Measurements from ENCODE around the gene DENND2D.

DENND2D gene

DNA sequence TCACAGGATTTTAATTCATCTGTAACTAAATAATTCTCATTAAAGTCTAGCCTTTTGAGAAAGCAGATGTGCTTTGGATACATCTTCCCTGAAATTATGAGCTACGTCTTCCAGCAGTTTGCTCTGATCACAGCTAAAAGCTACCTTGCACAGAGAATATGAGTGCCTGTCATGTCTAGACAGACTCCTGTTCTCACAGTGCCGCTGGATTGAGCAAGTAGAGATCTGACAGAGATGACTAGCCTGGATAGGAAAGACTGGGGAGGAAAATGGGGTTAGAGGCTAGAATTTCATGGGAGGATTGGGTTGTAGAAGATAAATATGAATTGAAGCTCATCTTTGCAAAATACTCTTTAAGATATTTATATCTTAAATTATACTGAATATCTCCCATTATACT lies 36.3 kb downstream of the DENND2D start:
- DNase-seq = no peak

DNA sequence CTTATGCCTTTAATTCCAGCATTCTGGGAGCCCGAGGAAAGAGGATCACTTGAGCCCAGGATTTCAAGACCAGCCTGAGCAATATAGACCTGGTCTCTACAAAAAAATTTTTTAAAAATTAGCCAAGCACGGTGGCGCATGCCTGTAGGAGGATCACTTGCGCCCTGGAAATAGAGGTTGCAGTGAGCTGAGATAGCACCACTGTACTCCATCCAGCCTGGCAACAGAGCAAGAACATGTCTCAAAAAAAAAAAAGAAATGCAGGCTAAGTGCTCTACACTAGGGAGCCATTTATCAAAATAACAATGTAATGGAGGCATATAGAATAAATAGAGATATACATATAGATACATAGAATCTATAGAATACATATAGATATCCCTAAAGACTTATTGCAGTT lies 37.1 kb downstream of the DENND2D start:
- no peak for DNase-seq

DNA sequence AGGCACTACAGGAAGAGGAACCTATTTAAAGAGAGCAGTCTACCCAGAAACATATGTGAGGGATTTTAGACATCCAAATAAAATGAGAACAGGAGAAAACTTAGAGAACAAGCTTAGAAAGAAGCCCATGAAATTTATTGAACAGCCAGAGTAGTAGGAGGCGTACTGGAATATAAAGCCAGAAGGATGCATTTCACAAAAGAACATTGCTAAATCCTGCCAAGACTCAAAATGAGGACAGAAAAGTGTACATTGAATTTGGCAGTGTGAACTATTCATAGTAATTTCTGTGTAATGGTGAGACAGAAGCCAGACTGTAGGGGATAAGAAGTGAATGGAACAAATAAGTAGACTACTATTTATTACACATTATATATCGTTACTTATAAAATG lies 38.0 kb downstream of the DENND2D start:
- DNase-seq = no peak

DNA sequence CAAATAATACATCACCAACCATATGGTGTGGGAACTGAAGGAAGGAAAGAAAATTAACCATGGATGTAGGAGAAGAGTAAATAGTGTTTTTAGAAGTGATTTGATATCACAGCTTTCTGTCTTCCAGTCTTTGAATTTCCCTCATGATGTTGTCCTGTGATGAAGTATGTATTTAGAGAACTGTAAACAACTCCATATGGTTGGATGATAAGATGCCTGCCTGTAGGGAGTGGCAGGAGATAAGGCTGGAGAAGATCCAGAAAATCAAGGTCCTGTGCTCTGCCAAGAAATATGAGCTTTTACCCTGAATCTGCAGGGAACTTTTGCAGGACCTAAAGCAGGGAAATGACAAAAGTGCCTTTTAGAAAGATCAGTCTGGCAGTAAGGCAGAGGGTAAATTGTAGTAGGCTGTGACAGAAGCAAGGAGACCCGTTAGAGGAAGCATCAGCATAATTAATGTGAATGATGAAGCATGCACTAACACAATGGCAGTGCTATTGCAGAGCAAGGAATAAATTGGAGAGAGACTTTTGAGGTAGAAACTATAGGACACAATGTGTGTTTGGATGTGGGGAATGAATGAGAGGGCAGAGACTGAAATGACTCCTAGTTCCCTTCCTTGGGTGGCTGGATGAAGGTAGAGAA lies 38.5 kb downstream of the DENND2D start:
- DNase-seq = no peak

DNA sequence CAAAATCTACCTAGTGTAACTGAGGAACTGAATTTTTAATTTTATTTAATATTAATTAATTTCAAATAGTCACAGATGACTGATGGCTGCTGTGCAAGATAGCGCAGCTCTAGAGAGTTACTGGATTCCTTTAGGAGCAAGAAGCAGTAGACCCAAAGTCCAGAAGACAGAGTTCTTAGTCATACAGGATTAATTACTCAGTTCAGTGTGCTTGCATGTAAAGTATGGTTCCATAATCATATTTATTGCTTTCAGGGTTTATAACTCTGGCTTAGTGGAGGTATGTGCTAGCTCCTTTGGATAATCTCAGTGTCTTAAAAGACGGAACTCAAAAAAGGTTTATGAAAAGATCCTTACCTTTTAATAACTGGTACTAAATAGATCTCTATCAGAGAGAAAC lies 43.0 kb downstream of the DENND2D start:
- DNase-seq = no peak

DNA sequence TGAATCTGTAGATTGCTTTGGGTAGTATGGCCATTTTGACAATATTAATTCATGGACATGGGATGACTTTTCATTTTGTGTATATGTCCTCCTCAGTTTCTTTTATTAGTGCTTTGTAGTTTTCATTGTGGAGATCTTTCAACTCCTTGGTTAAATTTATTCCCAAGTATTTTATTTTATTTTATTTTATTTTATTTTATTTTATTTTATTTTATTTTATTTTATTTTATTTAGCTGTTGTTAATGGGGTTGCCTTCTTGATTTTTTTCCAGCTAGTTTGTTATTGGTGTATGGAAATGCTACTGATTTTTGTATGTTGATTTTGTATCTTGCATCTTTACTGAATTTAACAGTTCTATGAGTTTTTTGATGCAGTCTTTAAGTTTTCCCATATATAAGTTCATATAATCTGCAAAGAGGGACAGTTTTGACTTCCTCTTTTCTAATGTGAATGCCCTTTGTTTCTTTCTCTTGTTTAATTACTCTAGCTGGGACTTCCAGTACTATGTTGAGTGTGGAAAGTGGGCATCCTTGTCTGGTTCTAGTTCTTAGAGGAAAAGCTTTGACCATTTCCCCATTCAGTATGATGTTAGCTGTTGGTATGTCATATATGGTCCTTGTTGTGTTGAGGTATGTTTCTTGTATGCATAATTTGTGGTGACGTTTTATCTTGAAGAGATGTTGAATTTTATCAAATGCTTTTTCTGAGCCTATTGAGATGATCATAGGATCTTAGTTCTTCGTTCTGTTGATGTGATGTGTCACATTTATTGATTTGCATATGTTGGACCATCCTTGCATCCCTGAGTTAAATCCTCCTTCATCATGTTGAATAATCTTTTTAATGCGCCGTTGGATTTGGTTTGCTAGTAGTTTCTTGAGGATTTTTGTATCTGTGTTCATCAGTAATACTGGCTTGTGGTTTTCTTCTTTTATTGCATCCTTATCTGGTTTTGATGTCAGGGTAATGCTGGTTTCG lies 46.1 kb downstream of the DENND2D start:
- no peak for DNase-seq

DNA sequence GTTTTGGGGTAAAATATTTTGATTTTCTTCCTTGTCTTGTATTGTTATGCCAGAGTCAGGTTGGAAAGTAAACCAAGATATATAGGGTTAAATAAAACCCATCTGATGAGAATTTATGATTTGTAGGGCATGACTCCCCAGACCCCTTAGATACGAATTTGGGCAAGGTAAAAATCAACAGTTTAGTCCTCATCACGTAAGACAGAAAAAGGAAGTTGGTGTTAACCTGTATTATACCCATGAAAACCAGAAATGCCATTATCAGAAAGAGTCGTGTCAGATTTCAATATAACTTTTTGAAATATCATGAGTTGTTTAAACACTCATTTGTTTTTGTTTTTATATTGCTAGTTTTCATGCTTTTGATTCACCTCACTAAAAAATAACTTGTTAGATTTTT lies 48.6 kb downstream of the DENND2D start:
- no peak for DNase-seq

DNA sequence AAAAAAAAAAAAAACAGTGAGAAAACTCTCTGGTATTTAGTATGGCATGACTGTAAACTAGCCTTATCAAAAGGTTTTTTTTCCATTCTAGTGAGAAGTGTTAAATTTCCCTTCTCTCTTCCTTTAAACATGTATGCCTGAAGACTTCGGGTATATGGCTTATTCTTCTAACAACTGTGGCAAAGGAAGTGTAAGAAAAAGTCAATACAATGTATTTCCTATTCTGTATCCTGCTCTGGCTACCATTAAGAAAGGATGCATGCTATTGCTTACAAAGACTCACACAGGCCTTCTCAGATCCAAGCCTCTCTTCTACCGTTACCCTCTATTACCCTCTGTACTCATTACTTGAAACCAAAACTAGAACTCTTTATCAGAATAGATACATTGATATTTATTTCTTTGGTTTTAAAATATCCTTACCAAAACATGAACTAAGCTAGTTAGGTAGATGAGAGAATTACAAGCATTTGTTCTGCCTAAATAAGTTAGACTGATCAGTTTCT lies 52.0 kb downstream of the DENND2D start:
- DNase-seq = no peak

DNA sequence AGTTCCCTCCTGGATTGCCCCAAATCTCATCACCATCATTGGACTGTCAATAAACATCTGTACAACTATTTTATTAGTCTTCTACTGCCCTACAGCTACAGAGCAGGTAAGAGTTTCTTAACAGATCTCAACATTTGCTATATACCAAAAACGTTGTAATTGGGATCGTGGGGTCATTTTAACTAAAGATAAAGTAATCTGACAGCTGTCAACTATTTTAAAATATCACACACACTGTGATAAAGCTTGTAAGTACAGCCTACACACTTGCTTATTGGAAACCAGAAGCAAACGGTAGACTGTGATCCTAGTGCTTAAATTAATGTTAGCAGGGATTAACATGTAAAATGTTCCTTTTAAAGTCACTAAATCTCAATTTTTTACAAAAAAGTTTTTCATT lies 52.5 kb downstream of the DENND2D start:
- no peak for DNase-seq

DNA sequence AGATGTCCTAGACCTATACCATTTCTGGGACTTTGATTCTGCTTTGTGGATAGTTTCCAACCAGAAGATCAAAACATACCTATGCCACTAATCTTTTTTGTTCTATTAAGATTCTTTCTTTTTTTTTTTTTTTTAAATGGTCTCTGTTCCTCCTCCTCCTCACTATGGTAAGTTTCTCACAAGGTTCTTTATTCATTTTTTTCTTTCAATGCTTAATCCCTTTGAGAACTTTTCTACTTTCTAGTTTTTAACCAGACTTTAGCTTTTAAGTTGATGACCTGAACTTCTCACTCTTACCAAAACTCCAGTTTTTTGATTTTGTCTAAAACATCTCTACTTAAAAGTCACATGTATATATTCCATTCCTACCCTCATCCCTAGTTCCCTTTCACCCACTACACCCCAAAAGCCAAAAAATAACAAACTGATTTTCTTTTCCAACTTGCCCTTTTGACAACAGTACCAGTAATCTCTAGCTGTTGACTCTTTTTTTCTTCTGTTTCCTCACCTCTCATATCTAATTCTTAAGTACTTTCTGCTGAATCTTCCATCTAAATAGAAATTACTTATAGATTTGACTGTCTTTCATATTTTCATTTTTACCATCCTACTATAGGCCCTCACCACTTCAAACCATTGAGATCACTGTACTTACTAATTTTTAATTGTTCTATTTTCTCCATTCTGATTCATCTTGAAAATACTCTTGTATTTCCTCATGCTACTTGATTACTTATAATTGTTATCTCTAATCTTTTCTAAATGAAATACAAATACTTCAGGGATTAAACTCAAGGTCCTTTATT lies 54.3 kb downstream of the DENND2D start:
- DNase-seq = no peak

DNA sequence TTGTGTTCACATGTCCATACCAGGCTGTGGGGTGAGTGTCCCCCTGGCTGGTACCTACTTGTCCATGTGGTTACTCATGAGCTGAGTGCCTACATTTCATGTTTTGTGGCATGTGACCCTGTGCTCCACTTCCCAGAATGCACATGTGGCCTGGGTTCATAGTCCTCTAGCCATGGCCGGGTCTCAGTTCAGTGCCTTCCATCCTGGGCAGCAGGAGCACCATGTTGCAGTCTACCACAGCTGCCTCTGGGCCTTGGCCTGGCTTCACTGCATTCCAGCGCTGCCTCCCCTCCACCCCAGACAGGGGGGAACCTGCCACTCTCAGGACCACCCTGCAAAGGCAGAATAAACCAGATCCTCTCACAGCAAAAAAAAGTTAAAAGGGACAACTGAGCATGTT lies 54.9 kb downstream of the DENND2D start:
- DNase-seq = no peak

DNA sequence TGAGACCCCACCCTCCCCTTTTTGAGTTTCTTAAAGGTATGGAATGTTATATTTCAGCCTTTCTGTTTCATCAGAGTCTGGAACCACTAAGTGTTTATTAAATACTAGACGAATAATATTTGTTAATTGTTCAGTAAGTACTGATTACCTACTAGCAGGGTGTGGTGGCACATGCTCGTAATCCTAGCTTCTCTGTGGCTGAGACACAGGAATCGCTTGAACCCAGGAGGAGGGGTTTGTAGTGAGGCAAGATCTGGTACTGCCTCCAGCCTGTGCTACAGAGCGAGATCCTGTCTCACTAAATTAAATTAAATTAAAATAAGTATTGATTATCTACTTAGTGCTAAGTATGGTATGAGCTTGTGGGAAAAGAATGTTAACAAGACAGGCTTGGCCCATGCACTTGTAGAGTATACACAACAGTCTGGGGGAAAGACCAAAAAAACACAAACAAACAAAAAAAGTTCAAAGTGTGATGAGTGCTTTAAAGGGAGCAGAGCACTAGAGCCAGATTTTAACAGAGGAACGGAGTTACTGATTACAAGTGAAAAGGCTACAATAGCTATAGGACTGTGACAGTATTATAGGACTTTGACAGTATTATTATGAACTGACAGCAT lies 58.0 kb downstream of the DENND2D start:
- no peak for DNase-seq

DNA sequence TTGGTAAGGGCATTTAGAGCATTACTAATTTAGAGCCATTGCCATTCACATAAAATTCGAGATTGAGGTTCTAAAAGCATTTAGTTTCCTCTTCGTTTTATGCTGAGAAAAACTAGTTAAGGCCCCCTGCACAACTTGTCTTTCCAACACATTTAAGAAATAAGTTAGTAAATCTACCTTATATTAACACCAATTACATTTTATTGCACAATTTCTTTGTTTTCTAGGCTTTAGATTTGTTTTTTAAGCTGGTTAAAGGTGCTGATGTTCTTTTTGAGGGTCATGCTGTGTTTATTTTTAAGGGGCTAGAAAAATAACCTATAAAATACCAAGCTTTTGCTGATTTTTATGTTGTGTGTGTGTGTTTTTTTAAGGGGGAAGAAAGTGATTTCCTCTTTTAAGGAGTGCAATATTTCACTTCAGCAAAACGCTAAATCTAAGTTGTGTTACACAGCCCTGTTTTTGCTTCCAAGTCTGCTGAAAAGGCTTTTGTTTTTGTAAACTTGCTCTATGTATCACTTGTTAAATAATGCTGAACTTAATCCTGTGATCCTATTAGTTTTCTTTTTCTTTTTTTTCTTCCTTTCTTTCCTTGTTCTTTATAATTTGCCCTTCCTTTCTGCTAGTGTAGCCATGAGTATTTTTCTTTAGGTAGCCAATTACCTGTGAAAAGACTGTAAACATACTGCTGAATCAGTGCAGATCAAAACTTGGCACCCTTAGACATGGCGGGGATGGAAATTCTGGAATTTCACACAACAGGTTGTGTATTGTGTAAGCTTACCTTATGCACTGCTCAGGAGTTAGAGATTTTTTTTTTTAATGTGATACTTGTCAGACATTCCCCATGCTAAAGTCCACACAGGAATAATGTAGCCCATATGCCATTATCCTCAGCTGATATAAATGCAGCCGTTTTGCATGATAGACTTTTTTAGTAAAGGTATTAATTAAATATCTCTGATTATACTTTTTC lies 58.9 kb downstream of the DENND2D start:
- DNase-seq = no peak

DNA sequence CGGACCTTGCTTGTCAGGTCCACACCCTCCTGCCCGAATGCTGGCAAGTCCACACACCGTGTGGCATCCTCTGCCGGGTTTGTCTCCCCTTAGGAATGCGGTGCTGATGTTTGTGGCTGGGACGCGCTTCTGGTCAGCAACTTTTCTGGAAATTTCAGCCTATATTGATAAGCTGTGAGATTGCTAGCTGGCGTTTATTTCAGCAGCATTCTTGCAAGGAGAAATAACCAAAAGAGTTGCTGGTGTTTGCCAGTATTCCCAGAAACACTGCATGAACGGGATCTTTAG lies 59.8 kb downstream of the DENND2D start:
- DNase-seq = no peak

DNA sequence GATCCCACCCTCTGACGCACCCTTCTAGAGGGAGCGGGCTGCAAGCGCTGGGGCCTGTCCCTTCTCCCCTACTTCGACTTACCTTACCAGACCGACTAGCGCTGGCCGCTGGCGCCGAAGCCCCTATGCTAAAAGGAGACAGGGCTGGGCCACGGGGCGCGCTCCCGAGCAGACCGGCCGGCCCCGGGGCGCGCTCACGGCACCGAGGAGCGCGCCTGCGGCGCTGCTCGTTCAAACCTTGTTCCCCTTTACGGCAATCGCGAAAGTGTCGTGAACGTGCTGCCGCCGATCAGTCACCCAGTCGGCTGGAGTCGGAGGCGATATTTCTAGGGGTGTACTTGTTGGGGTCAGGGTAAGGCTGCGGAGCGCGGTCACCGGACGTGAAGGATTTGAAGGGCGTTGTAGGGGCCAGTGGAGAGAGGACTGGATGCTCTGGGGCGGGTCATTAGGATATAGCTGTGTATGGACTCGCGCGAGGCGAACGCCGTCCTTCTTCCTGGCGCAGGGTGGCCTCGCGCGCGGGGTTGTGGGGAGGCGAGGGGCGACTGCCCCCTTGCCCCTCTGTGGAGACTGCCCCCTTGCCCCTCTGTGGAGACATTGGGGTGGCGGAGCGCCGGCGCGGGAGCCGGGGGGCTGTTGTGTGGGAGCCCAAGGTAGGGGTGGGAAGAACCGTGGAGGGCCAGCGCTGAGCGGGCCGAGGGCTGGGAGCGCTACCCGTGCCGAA lies 60.3 kb downstream of the DENND2D start, which contains the start of the genes CEPT1 and DRAM2:
TSS of gene CEPT1 (plus strand) at position 268 of the 724 bp plus-strand sequence. CDS start 7,492 bp downstream, outside the sequence.
TSS of gene DRAM2 (minus strand) at position 138 of the 724 bp plus-strand sequence. CDS start 8,539 bp downstream, outside the sequence.
- peak; percentile 97 for DNase-seq

DNA sequence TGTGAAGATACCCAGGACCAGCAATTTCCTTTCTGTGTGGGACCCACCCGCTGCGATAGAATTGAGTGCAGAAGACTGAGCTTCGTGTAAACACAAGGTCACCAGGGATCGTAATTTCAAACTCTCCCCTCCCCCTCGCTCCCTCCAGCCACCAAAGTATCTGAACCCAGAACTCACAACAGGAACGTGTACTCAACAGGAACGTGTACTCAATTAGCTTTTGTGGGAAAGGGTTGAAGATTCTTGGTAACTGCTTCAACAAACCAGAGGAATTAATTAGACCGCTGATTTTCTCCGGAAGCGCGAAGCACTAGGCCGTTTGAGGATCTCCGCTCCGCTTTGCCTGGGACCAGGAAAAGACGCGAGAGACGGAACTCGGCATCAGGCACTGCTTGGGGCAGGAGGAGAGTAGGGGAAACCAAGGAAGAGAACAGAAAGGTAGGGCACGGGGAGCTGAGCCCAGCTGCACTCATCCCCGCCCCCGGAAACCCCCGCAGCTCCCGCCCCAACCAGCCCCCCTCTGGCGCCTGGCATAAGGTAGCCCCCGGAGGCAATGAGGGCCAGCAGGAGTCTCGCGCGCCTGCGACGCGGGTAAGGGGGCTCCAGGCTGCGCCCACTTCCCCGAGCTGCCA lies 61.0 kb downstream of the DENND2D start:
- peak; percentile 63 for DNase-seq
